GM21528 (cell line): ENCODE data around the gene SF3B3.
"Not testable (repeated sequence)": the region's sequence is repeated elsewhere in the genome, so short reads cannot be mapped to it uniquely, and the experiment has no call there.

Experiments
- ATAC-seq: cut with Tn5 transposase; IDR thresholded peaks from one replicate; pipeline ENCODE4 v1.9.1; 2021; ENCODE audit warnings: mild to moderate bottlenecking, moderate library complexity; ENCODE audit not compliant: unreplicated experiment, low FRiP score

SF3B3 gene

DNA sequence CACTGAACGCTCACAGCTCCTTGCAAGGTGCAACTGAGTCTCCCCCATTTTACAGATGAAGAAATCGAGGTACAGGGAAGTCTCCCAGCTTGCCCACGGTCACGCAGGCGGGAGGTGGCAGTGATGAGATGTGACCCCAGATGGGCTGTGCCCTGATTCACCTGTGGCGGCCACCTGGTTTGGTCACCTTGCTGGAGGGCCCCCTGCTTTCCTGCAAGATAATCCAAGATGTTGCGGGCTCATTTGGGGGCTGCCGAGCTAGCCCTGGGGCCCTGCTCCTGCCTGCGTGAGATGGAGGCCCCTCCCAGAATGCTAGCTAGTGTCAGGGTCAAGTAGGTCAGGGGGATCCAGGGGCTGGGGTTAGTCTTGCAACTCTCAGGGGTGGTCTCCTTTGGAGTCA lies 63.1 kb downstream of the SF3B3 start:
- no peak for ATAC-seq

DNA sequence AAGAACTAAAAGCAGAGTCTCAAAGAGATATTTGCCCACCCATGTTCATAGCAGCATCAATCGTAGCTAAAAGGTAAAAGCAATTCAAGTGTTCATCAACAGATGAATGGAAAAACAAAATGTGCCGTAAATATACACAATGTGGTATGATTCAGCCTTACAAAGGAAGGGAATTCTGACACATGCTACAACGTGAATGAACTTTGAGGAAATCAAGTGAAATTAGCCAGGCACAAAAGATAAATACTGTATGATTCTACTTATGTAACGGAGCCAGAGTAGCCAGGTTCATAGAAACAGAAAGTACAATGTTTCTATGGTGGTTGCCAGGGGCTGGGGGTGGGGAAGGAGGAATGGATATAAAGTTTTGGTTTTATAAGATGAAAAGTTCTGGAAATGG lies 64.9 kb downstream of the SF3B3 start:
- ATAC-seq, result no peak

DNA sequence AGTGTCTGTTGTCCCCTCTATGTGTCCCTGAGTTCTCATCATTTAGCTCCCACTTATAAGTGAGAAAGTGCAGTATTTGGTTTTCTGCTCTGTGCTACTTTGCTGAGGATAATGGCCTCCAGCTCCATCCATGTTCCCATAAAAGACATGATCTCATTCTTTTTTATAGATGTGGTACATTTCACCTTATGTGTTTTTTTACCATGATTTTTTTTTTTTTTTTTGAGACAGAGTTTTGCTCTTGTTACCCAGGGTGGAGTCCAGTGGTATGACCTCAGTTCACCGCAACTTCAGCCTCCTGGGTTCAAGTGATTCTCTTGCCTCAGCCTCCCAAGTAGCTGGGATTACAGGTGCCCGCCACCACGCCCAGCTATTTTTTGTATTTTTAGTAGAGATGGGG lies 65.8 kb downstream of the SF3B3 start:
- ATAC-seq, result not testable (repeated sequence)

DNA sequence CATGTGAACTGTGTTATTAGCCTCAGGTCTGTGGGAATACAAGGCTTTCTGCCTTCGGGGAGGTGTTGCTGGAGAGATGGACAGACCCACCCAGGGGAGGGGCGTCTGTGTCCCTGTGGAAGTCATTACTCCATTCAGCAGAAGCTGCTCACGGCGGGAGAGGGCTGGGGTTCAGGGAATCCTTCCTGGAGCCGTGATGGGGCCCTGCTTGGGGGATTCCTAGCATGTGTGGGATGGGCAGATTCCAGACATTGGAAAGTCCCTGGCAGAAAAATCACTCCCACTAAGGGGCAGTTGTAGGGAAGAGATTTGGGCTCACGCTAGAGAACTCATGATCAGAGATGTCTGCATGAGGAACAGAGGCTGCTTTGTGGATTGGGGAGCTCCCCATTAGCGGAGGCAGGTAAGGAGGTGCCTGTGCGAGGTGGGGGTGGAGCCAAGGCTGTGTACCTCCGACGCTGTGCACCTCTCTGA lies 66.4 kb downstream of the SF3B3 start:
- no peak for ATAC-seq

DNA sequence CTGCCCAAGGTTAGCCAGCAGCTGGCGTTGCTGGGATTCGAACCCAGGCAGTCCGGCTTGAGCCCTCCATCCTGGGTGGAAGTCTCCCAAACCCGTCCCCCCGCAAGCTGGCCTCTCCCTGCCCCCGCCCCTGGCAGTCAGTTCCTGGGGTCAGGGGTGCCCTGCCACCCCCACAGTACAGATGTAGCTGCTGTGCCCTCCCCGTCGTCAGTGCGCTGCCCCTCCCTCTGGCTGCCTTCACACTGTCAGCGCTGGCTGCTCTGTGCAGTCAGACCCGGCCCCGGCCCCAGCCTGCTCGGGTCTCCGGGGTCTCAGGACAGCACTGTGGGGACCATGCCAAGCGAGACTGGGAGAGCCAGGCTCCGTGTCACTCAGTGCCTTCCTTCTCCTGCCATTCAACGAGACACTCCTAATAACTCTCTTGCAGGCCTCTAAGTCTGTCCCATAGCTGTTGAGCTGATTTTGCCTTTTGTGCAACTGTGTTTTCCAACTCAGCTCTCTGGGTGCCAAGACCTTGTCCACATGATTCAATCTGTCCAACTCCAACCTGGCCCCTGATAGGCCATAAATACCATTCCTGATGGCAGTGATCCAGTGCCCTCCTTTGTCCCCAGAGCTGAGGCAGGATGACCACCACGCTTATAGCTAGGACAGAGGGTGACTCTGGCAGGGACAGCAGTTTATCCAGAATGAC lies 67.3 kb downstream of the SF3B3 start:
- ATAC-seq, result no peak

DNA sequence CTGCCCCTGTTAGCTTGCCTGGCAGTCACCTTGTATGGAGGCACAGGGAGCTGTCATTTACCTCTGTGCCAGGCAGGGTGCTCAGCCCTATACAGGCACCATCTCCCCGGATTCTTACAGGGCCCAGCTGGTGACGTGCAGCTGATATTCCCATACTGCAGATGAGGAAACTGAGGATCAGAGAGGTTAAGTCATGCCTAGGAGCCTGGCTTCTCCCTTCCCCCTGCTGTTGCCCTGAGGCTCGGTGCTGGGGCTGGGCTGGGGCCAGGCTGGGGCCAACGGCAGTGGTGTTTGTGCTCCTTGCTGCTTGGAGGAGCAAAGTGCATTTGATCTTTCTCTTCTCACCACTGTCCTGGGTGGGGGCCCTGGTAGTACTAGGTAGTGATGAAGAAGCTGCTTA lies 68.0 kb downstream of the SF3B3 start:
- no peak for ATAC-seq

DNA sequence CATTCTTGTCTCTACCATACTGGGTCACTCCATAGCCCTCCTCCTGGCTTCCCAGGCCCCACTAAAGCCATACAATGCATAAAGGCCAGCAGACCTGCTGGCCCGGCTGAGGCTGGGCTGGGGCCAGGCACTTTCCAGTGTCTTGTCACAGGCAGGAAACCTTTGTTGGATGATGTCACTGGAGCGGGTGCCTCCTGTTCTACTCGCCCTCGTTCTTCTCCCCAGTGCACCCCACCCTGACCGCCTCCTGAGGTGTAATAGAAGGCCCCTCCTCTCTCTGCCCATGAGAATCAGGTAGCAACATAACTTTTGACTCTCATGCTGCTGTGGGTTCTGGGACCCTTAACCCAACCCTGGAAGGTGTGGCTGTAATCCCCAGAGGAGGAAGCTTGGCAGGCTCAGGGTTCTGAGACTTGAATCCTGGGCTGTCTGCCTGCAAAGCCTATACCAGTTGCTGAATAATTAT lies 68.5 kb downstream of the SF3B3 start:
- ATAC-seq, result no peak

DNA sequence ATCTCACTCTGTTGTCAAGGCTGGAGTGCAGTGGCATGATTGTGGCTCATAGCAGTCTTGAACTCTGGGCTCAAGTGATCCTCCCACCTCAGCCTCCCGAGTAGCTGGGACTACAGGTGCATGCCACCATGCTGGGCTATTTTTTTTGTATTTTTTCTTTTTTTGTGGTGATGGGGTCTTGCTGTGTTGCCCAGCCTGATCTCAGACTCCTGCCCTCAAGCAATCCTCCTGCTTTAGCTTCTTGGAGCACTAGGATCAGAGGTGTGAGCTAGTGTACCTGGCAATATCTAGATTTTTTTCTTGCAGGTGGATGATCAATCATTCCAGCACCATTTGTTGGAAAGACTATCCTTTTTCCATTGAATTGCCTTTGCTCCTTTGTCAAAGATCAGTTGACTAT lies 69.9 kb downstream of the SF3B3 start:
- ATAC-seq, result no peak

DNA sequence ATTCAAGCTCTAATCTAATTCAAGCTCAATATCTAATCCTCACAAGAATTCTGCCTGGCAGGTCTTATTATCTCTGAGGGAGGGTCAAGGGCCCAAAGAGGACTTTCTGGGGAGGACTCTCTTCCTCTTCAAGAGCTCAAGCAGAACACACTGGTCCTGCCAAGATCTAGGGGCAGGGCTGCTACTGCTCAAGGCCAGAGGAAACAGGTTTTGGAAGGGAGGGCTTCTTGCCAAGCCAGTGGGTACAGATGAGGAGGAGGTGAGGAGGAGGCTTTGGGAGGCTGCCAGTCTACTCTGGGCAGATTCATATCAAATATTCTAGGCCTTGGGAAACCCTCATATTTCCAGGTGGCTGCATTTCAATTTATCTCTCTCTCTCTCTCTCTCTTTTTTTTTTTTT lies 71.0 kb downstream of the SF3B3 start:
- no peak for ATAC-seq

DNA sequence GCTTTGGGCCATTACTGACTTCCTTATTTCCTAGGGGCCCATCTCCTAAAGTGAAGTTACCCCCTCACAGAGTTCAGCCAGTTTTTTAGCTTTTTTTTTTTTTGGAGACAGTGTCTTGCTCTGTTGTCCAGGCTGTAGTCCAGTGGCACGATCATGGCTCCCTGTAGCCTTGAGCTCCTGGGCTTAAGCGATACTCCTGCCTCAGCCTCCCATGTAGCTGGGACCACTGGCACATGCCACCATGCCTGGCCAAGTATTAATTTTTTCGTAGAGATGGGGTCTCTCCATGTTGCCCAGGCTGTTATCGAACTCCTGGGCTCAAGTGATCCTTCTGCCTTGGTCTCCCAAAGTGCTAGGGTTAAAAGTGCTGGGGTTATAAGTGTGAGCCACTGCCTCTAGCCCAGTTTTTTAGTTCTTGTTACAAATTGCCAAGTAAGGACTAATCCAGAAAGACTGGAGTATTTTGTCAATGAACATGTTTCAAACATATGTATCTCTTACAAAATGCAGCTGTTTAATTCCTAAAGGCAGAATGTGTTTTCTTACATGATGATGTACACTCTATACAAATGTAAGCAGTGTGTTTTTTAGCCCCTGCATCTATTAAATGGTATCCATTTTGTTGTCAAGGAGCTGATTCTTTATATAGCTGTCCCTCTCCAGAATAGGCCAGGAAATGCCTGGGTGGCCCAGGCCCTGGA lies 73.7 kb downstream of the SF3B3 start:
- ATAC-seq, result no peak

DNA sequence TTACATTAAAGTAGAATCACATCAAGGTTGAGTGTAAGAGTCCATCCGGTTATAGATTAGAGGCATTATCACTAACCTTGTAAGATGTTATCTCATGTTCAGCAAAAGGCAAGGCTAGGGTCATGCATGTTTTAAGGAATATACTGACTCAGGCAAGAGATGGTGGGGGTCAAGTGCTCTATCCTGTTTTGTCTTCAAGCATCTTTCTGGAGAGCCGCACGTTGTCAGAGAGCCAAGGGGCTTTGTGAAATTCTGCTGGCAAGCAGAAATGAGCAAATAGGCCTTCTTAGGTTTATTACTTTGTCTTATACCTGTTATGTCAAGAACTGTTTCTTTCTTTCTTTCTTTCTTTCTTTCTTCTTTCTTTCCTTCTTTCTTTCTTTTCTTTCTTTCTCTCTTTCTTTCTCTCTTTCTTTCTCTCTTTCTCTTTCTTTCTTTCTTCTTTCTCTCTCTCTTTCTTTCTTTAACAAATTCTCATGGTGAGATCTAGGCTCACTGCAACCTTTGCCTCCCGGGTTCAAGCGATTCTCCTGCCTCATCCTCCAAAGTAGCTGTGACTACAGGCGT lies 75.4 kb downstream of the SF3B3 start:
- no peak for ATAC-seq

DNA sequence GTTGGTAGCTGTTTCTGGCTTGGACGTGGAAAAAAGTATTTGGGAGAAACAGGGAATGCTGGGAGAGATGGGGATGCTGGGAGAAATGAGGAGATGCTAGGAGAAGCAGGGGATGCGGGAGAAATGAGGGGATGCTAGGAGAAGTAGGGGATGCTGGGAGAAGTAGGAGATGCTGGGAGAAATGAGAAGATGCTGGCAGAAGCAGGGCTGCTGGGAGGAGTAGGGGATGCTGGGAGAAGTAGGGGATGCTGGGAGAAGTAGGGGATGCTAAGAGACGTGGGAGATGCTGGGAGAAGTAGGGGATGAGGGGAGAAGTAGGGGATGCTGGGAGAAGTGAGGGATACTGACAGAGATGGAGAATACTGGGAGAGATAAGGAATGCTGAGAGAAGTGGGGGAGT lies 77.1 kb downstream of the SF3B3 start:
- no peak for ATAC-seq

DNA sequence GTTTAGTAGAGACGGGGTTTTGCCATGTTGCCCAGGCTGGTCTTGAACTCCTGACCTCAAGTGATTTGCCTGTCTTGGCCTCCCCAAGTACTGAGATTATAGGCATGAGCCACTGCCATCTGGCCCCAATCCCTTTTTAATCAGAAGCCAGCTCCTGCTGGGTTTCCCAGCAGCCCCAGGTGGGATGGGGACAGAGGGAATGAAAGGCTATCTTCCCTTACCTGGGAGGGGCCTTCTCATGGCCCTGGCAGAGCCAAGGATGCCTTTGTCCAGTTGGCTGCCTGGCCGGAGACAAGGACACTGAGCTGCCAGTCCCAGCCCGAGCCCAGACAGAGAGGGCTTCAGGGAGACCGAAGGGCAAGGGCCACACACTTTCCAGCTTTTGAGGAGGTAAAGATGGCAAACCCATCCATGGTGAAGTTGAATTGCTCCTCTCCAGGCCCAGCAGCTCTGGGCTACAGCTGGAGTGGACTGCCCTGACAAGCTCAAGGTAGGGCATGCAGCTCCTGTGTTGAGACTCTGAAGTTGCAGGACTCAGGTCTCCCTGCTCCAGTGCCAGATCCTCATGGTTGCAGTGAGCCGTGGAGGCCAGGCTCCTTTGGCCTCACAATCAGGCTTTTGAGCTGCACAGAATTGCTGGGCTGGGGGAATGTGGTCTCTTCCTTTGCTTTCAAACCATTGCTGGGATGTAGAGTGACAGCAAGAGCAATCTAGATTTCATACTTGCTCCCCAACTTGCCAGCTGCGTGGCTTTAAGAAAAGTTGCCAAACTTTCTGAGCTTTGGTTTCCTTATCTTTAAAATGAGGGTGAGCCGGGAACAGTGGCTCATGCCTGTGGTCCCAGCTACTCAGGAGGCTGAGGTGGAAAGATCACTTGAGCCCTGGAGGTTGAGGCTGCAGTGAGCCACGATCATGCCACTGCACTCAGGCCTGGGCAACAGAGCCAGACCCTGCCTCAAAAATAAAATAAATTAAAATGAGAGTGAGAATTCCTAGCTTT lies 78.3 kb downstream of the SF3B3 start:
- no peak for ATAC-seq

DNA sequence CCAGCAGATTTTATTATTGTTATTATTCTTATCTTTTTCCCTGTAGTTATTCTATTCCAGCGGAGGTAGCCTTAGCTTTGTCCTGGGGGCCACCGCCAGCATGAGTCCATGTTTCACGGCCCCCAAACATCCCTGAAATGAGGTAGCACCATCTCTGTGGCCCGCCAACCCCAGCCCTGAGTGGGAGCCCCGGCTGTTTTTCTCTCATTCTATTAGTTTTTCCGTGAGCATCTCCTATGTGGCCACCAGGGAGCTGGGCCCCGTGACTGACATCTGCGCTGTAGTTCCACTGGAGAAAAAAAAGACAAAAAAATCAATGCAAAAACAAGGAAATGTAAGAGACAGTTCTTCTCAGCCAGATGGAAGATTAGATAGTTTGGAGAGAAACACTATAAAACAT lies 79.2 kb downstream of the SF3B3 start:
- no peak for ATAC-seq

DNA sequence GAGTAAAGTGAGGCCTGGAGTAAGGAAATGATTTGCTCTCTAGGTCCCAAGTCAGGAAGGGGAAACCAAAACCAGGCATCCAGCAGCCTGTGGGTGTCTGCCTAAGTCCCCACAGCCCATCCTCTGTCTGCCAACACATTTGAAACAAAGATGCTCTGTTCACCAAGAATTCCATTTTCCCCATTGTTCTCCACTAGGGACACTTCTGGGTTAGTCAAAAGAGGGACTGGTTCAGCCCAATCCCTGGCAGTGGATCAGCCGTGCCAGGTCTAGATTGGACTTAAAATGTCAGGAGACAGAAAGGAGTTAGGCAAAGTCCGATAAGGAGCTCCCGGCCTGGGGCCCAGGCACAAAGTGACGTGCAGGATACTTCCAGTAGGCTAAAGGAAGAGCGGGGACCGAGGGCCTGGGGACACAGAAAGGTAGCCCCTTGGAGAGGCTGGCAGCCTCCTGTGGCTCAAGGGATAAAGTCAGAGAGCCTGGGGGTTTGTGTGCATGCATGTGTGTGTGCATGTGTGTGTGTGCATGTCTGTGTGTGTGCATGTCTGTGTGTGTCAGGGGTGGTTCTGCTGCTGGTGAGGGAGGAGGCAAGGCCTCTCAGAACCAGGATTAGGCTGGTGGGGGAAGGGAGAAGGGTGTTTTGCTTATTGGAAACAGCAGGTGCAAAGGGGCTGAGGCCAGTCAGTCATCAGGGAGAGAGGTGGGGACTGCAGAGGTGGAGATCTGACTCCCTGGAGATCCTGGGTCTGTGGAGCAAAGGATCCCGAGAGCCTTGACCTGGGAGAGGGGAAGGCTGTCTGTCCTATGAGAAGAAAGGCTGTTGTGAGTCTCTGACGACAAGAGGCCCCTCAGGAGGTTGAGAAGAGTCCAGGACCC lies 81.0 kb downstream of the SF3B3 start:
- no peak for ATAC-seq

DNA sequence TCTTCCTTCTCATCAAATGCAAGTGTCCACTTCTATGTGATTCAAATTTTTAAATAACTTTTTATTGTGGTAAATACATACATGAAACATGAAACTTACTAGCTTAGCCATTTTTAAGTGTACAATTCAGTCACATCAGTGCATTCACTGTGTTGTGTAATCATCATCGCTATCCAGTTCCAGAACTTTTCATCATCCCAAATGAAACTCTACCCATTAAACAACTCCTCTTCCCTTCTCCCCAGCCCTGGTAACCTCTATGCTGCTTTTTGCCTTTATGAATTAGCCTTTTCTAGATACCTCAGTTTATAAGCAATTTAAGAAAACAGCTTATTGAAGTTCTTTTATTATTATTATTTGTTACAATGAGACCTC lies 81.7 kb downstream of the SF3B3 start:
- no peak for ATAC-seq

DNA sequence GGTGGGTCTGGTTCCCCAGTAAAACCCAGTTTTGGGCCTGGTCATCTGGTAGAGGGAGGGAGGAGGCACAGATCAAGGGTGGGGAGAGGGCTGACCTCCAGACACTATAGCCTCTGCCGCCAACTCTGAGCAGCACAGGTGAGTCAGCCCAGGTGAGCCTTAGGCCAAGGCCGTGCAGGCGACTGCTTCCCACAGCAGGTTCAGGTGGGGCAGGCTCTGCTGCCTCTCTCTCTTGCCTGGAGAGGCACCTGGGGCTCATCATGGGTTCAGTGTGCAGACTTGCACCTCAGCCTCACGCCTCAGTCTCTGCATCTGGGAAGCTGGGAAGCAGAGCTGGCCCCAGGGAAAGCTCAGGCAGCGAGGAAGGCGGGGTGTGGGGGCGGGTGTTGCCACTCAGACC lies 84.9 kb downstream of the SF3B3 start:
- ATAC-seq, result no peak

DNA sequence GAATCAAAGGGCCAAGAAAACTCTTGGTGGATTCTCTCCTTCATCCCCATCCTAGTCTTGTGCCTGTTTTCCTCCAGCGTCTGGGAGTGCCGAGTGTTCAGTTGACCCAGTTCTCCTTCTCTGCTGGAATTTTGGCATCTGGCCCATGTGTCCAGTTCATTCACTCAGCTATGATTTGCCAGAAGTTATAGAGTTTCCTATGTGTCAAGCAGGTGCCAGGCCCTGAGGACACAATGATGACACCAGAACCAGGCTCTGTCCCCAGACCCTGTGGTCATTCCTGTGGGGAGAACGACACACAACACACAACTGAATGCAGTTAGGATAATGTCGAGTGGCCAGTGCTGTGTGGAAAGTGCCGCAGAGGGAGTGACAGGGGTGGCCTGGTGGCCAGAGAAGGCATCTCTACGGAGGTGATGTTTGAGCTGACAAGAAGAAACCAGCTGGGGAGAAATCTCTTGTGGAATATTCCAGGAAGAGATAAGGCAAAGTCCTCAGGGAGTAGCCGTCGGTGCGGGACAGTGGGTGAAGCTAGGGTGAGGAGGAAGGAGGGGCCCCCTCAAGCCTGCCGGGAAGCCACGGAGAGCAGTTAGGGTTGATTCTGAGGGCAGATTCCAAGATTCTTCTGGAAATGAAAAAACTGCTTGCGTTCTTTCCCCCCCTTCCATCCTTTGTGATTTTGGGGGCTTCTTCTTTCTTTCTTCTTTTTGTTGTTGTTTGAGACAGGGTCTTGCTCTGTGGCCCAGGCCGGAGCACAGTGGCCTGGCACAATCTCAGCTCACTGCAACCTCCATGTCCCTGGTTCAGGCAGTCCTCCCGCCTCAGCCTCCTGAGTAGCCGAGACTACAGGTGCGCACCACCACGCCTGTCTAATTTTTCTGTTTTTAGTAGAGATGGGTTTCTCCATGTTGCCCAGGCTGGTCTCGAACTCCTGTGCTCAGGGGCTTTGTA lies 86.9 kb downstream of the SF3B3 start:
- ATAC-seq, result no peak

DNA sequence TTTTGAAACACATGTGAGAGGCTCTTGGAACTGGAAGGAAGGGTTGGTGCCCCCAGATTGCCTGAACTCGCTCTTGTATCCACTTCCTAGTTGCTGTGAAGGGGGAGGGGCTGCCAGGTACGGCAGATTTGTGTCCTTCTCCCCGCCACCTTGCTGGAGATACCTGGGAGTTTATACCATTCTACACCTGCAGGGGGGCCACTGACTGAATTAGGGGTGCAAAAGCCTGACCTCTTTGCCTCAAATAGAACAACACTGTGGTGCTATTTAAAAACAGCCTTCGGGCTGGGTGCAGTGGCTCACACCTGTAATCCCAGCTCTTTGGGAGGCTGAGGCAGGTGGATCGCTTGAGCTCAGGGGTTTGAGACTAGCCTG lies 87.6 kb downstream of the SF3B3 start:
- ATAC-seq, result no peak
